HCT116 (cell line): ENCODE measurements around the gene GNB1L. TPM values are rescaled to one million over a fixed set of nuclear protein-coding genes. Genes with fewer than 3 reads are reported as not detected.

Experiments used
- ATAC-seq: fragments of 200-7000 bp; cut with Tn5 transposase; 2 replicates; pipeline ENCODE4 v1.9.1; 2020; ENCODE audit warnings: mild to moderate bottlenecking, moderate library complexity
- BruUV-seq: library from RNA; stranded (reverse); fragments of 400-500 nt; replicated peaks from 2 replicates; lab custom pipeline; 2021; lab: Mats Ljungman, UMichigan
- CTCF ChIA-PET: fragments of 300-600 bp; sonication (Branson Sonifier 250); formaldehyde crosslinking; loops from one replicate; lab custom pipeline; 2021; ENCODE audit warnings: antibody characterized with exemption; lab: Charles Lee
- POLR2A ChIA-PET: fragments of 300-600, 350-600 bp; sonication (Branson Sonifier 250); formaldehyde crosslinking; loops from one replicate; lab custom pipeline; 2021; ENCODE audit warnings: antibody characterized with exemption; lab: Charles Lee
- RAD21 ChIA-PET, 2 experiments: fragments of 300-600 bp; sonication (Branson Sonifier 250); formaldehyde crosslinking; loops; one replicate each; lab custom pipeline; 2023; ENCODE audit warnings: low total read pairs in 2 of 2; ENCODE audit not compliant: uncharacterized antibody in 2 of 2, unreplicated experiment in 2 of 2, low non-redundant PET in 1 of 2; lab: Charles Lee
- DNase-seq: peaks from one replicate; pipeline ENCODE4 v3.0.0-alpha.2; 2010; ENCODE audit warnings: low read depth, low spot score
- H2AFZ ChIP-seq: fragments of 200-600 bp; shearing (Covaris generic), sonication (generic); 2 replicates; pipeline ENCODE4 v1.6.1; 2017; ENCODE audit warnings: low read depth, mixed run types, mixed read lengths, antibody characterized with exemption, low read length; ENCODE audit not compliant: poor library complexity, severe bottlenecking
- H3K27ac ChIP-seq: 2 replicates; pipeline ENCODE4 v1.5.1; 2012; ENCODE audit warnings: low read depth, low read length
- H3K27me3 ChIP-seq: fragments of 200-600 bp; sonication (generic); 2 replicates; pipeline ENCODE4 v1.6.1; 2016; ENCODE audit warnings: mixed run types, low read length, mixed read lengths; ENCODE audit not compliant: insufficient read depth
- H3K36me3 ChIP-seq, 2 experiments: fragments of 200-500 bp in 1 of 2; fragments of 200-600 bp in 1 of 2; sonication (Bioruptor generic) in 1 of 2; sonication (generic) in 1 of 2; 2 replicates each; pipeline versions ENCODE4 v1.5.1 to v1.6.1; 2014 to 2016; ENCODE audit warnings: low read length in 2 of 2, inconsistent platforms in 1 of 2, mixed read lengths in 1 of 2, mixed run types in 1 of 2; ENCODE audit not compliant: insufficient read depth in 2 of 2, control insufficient read depth in 1 of 2
- H3K4me1 ChIP-seq, 2 experiments: fragments of 200-600 bp in 1 of 2; sonication (generic) in 1 of 2; 2 replicates each; pipeline versions ENCODE4 v1.5.1 to v1.6.1; 2012 to 2017; ENCODE audit warnings: low read length in 2 of 2, inconsistent platforms in 1 of 2, mild to moderate bottlenecking in 1 of 2, mixed read lengths in 1 of 2, mixed run types in 1 of 2, moderate library complexity in 1 of 2; ENCODE audit not compliant: insufficient read depth in 2 of 2, control insufficient read depth in 1 of 2
- H3K4me2 ChIP-seq: fragments of 200-600 bp; sonication (generic); 2 replicates; pipeline ENCODE4 v1.6.1; 2017; ENCODE audit warnings: mixed run types, low read length, mixed read lengths
- H3K4me3 ChIP-seq, 2 experiments: fragments of 200-600 bp in 1 of 2; sonication (generic) in 1 of 2; replicated peaks in 1 of 2; 2 replicates each; pipeline ENCODE4 v1.5.1; 2011 to 2016; ENCODE audit warnings: low read length in 2 of 2, control low read depth in 1 of 2, low read depth in 1 of 2, mild to moderate bottlenecking in 1 of 2, mixed read lengths in 1 of 2, mixed run types in 1 of 2
- H3K79me2 ChIP-seq: fragments of 200-600 bp; sonication (generic); 2 replicates; pipeline ENCODE4 v1.6.1; 2017; ENCODE audit warnings: mild to moderate bottlenecking, mixed run types, low read length, moderate library complexity, mixed read lengths; ENCODE audit not compliant: insufficient read depth
- H3K9ac ChIP-seq: fragments of 200-600 bp; sonication (generic); 2 replicates; pipeline ENCODE4 v1.6.1; 2016; ENCODE audit warnings: low read length, mixed read lengths
- H3K9me2 ChIP-seq: fragments of 200-600 bp; sonication (generic), shearing (Covaris generic); 2 replicates; pipeline ENCODE4 v1.6.1; 2017; ENCODE audit warnings: mixed run types, mild to moderate bottlenecking, moderate library complexity; ENCODE audit not compliant: insufficient read depth
- H3K9me3 ChIP-seq, 2 experiments: fragments of 200-500 bp in 1 of 2; fragments of 200-600 bp in 1 of 2; sonication (Bioruptor generic) in 1 of 2; sonication (generic) in 1 of 2; 2 replicates each; pipeline ENCODE4 v1.6.1; 2014 to 2017; ENCODE audit warnings: low read length in 2 of 2, mixed read lengths in 2 of 2, inconsistent platforms in 1 of 2, low read depth in 1 of 2, mild to moderate bottlenecking in 1 of 2, mixed run types in 1 of 2, moderate library complexity in 1 of 2; ENCODE audit not compliant: control insufficient read depth in 1 of 2, insufficient read depth in 1 of 2
- H4K20me1 ChIP-seq: fragments of 200-600 bp; sonication (generic), shearing (Covaris generic); 2 replicates; pipeline ENCODE4 v1.6.1; 2017; ENCODE audit warnings: mixed run types, mild to moderate bottlenecking, moderate library complexity; ENCODE audit not compliant: insufficient read depth
- CBX3 ChIP-seq: IDR thresholded peaks from 2 replicates; pipeline ENCODE4 v1.6.1; 2012; ENCODE audit warnings: low read depth
- CEBPB ChIP-seq: IDR thresholded peaks from 2 replicates; pipeline ENCODE4 v1.6.1; 2012; ENCODE audit warnings: low read depth
- EGR1 ChIP-seq: IDR thresholded peaks from 2 replicates; pipeline ENCODE4 v1.6.1; 2012; ENCODE audit warnings: low read depth
- EZH2 ChIP-seq: fragments of 200-600 bp; sonication (generic); IDR thresholded peaks from 2 replicates; pipeline ENCODE4 v1.6.1; 2017; ENCODE audit warnings: antibody characterized with exemption, mixed run types
- FOSL1 ChIP-seq: IDR thresholded peaks from 2 replicates; pipeline ENCODE4 v1.6.1; 2012; ENCODE audit warnings: low read depth
- POLR2A ChIP-seq: IDR thresholded peaks from 2 replicates; pipeline ENCODE4 v1.7.0; 2011; ENCODE audit warnings: borderline replicate concordance; ENCODE audit not compliant: insufficient read depth, insufficient read length; ENCODE audit errors: extremely low read depth
- RAD21 ChIP-seq: IDR thresholded peaks from 2 replicates; pipeline ENCODE4 v1.6.1; 2012; ENCODE audit warnings: low read depth, mild to moderate bottlenecking
- SIN3A ChIP-seq: IDR thresholded peaks from 2 replicates; pipeline ENCODE4 v1.6.1; 2012; ENCODE audit warnings: low read depth
- SRF ChIP-seq: IDR thresholded peaks from 2 replicates; pipeline ENCODE4 v1.6.1; 2012; ENCODE audit warnings: low read depth
- ZFX ChIP-seq: fragments of 450-650 bp; IDR thresholded peaks from 2 replicates; pipeline ENCODE4 v1.6.1; 2017
- ZNF274 ChIP-seq: fragments of 200-500 bp; sonication (Bioruptor generic); IDR thresholded peaks from 2 replicates; pipeline ENCODE4 v1.6.1; 2014; ENCODE audit warnings: mild to moderate bottlenecking, low read depth, low read length, inconsistent platforms
- intact Hi-C: fragments of 100-400 bp; cut with micrococcal nuclease; formaldehyde crosslinking; loops from 2 replicates; pipeline ENCODE4 v1.10.0; 2022
- total RNA-seq: library from RNA; stranded (reverse); gene quantifications from one replicate; pipeline ENCODE4 v1.2.1, GENCODE V29; 2021; ENCODE audit not compliant: unreplicated experiment
- TF ChIP-seq, protein P1 (sequence below), 3 experiments: fragments of 200-600 bp in 1 of 3; sonication (generic) in 1 of 3; IDR thresholded peaks in 2 of 3; conservative IDR thresholded peaks in 1 of 3; 2 replicates each; pipeline ENCODE4 v1.5.1; 2012 to 2017; ENCODE audit warnings: low read depth in 2 of 3, low read length in 2 of 3, antibody characterized with exemption in 1 of 3, borderline replicate concordance in 1 of 3, control low read depth in 1 of 3, mild to moderate bottlenecking in 1 of 3, mixed read lengths in 1 of 3, mixed run types in 1 of 3, moderate library complexity in 1 of 3; ENCODE audit not compliant: insufficient read depth in 1 of 3
- TF ChIP-seq, protein P2 (sequence below): IDR thresholded peaks from 2 replicates; pipeline ENCODE4 v1.6.1; 2012

The GNB1L gene
- total RNA-seq, 1 experiment from 2014 or later: 12.1 TPM

DNA sequence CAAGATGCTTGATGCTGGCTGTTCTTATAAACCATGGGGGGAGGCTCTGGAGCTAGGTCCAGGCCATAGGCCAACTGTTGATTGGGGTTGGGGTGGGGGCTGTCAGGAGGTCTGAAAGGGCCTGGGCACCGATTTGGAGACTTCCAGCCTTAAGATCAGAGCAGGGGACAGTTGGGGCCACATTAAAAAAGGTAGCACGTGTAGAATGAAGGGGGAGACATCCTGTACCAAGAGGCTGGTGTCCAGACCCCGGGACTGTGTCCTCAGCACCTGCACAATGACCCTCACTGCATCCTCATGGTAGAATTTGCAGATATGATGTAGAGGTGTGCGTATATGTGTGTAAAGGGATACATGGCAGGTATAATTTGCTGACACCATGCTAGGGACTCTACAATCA is 106.5 kb downstream of the GNB1L start:
- H3K9me3 ChIP-seq: no peaks in the 10 kb centered on the region
- H3K9ac ChIP-seq: no peak overlapping the region
- no TSS peak for BruUV-seq
- ATAC-seq: no peak
- no peaks in the 10 kb centered on the region for H3K27me3 ChIP-seq
- no peaks in the 10 kb centered on the region for H4K20me1 ChIP-seq
- DNase-seq: no peak
- no peak overlapping the region for H3K4me2 ChIP-seq
- no peaks in the 10 kb centered on the region for H3K4me1 ChIP-seq
- H3K79me2 ChIP-seq: no peaks in the 10 kb centered on the region
- no peak overlapping the region for H3K27ac ChIP-seq
- H3K9me2 ChIP-seq: no peaks in the 10 kb centered on the region
- RAD21 ChIA-PET: no interaction called here
- CTCF ChIA-PET: interaction anchor here (1.6 kb wide), 1 partner anchor 18 kb away, joined by 8 read pairs; no protein-coding TSS in a partner anchor
- no peak overlapping the region for H2AFZ ChIP-seq
- no peaks in the 10 kb centered on the region for H3K36me3 ChIP-seq
- no peak overlapping the region for H3K4me3 ChIP-seq
- intact Hi-C loops: no loop called here
- POLR2A ChIA-PET: interaction anchor here (0.8 kb wide), 1 partner anchor 241 kb away, joined by 3 read pairs; no protein-coding TSS in a partner anchor
- TF ChIP-seq, protein P1, sequence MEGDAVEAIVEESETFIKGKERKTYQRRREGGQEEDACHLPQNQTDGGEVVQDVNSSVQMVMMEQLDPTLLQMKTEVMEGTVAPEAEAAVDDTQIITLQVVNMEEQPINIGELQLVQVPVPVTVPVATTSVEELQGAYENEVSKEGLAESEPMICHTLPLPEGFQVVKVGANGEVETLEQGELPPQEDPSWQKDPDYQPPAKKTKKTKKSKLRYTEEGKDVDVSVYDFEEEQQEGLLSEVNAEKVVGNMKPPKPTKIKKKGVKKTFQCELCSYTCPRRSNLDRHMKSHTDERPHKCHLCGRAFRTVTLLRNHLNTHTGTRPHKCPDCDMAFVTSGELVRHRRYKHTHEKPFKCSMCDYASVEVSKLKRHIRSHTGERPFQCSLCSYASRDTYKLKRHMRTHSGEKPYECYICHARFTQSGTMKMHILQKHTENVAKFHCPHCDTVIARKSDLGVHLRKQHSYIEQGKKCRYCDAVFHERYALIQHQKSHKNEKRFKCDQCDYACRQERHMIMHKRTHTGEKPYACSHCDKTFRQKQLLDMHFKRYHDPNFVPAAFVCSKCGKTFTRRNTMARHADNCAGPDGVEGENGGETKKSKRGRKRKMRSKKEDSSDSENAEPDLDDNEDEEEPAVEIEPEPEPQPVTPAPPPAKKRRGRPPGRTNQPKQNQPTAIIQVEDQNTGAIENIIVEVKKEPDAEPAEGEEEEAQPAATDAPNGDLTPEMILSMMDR (IDR thresholded peaks at IDR 0.05 in 2 of 3, conservative IDR thresholded peaks at IDR 0.05 in 1 of 3; ENCODE audit: borderline replicate concordance in 1 of 3, insufficient read depth in 1 of 3, low read depth in 2 of 3, low read length in 2 of 3): no peak
- TF ChIP-seq RAD21: no peak
- TF ChIP-seq, protein P2, sequence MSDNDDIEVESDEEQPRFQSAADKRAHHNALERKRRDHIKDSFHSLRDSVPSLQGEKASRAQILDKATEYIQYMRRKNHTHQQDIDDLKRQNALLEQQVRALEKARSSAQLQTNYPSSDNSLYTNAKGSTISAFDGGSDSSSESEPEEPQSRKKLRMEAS: no peak
- TF ChIP-seq, all 23 proteins: peak for 0

DNA sequence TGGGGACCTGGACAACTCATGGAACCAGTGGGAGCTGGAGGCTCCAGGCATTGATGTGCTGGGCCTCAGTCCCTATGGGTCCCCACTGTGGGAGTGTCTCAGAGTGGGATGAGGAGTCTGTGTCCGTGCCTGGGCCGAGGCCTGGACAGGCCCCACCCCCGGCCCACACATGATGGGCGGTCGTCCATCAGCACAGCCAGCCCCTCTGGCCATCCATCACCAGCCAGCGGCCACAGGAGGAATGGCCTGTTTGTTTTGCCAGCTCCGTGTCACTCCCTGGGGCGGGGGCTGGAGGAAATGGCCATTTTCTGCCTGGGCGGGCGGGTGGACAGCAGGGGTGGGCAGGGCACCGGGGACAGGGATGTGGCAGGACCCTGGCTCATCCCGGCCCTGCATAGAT is 107.1 kb downstream of the GNB1L start:
- ATAC-seq (no peak), DNase-seq (no peak)
- BruUV-seq: no TSS peak
- Histone ChIP-seq H3K79me2 (no peaks in the 10 kb centered on the region), H4K20me1 (no peaks in the 10 kb centered on the region), H3K9ac (no peak overlapping the region), H3K36me3 (no peaks in the 10 kb centered on the region), H2AFZ (no peak overlapping the region), H3K4me1 (no peaks in the 10 kb centered on the region), H3K9me2 (no peaks in the 10 kb centered on the region), H3K27me3 (no peaks in the 10 kb centered on the region), H3K4me2 (no peak overlapping the region), H3K27ac (no peak overlapping the region), H3K9me3 (no peaks in the 10 kb centered on the region), H3K4me3 (no peak overlapping the region)
- no peak for TF ChIP-seq ZFX
- TF ChIP-seq SIN3A: no peak
- TF ChIP-seq, protein P2: no peak
- no peak for TF ChIP-seq EZH2
- no peak for TF ChIP-seq CBX3
- TF ChIP-seq FOSL1: no peak
- TF ChIP-seq ZNF274: no peak
- no peak for TF ChIP-seq EGR1
- no peak for TF ChIP-seq CEBPB
- TF ChIP-seq POLR2A: no peak
- no peak for TF ChIP-seq SRF
- no peak for TF ChIP-seq RAD21
- POLR2A ChIA-PET: interaction anchor here (1.2 kb wide), 1 partner anchor 163 kb away, joined by 3 read pairs; no protein-coding TSS in a partner anchor
- CTCF ChIA-PET: interaction anchor here (0.9 to 1.6 kb wide), 2 partner anchors 9 to 17 kb away, joined by 3 to 8 read pairs; no protein-coding TSS in a partner anchor
- RAD21 ChIA-PET: no interaction called here
- intact Hi-C loops: no loop called here
